HepG2 (cell line): ENCODE results near the gene ADIPOR1. TPM values are rescaled to one million over a fixed set of nuclear protein-coding genes. Genes with fewer than 3 reads are reported as not detected.

Experiments used
- ATAC-seq: fragments of 200-7000 bp; cut with Tn5 transposase; 3 replicates; pipeline ENCODE4 v1.9.1; 2020; ENCODE audit warnings: mild to moderate bottlenecking, moderate library complexity
- BruUV-seq: library from RNA; stranded (reverse); fragments of 400-500 nt; replicated peaks from 2 replicates; lab custom pipeline; 2021; lab: Mats Ljungman, UMichigan
- CTCF ChIA-PET: fragments of 300-600 bp; formaldehyde crosslinking; extraction: SDS; loops from one replicate; lab custom pipeline; 2021; ENCODE audit warnings: low total read pairs, inconsistent platforms, low intra/inter-chr PET ratio; lab: Yijun Ruan, JAX
- POLR2A ChIA-PET: fragments of 350-600 bp; sonication (Branson Sonifier 250); formaldehyde crosslinking; loops from one replicate; lab custom pipeline; 2020; ENCODE audit warnings: antibody characterized with exemption, inconsistent platforms; lab: Yijun Ruan, JAX
- DNase-seq: peaks from one replicate; pipeline ENCODE4 v3.0.0-alpha.2; 2015; ENCODE audit warnings: low spot score
- FAIRE-seq: peaks from 3 replicates; lab custom pipeline; 2011; peaks lifted over from hg19 to GRCh38; lab: Jason Lieb, UNC
- H2AFZ ChIP-seq: one replicate; pipeline ENCODE4 v1.6.1; 2011; ENCODE audit warnings: low read length, inconsistent platforms
- H3K27ac ChIP-seq: fragments of 300-600 bp; 3 replicates; pipeline ENCODE4 v1.8.0; 2011; ENCODE audit warnings: mixed run types, mild to moderate bottlenecking, mixed read lengths, low read length, inconsistent platforms; ENCODE audit not compliant: insufficient read depth; ENCODE audit errors: extremely low read length
- H3K27me3 ChIP-seq, 2 experiments: fragments of 200-600 bp in 1 of 2; 2 replicates in 1 of 2; 3 replicates in 1 of 2; pipeline versions ENCODE4 v1.6.0 to v1.8.0; 2011; ENCODE audit warnings: low read length in 2 of 2, mild to moderate bottlenecking in 2 of 2, moderate library complexity in 2 of 2, inconsistent platforms in 1 of 2; ENCODE audit not compliant: insufficient read depth in 2 of 2, control insufficient read depth in 1 of 2
- H3K36me3 ChIP-seq, 2 experiments: fragments of 200-600 bp in 1 of 2; replicated peaks in 1 of 2; 2 replicates in 1 of 2; 3 replicates in 1 of 2; pipeline versions ENCODE4 v1.5.1 to v1.8.0; 2011; ENCODE audit warnings: low read length in 2 of 2, inconsistent platforms in 1 of 2; ENCODE audit not compliant: insufficient read depth in 2 of 2, control insufficient read depth in 1 of 2
- H3K4me1 ChIP-seq: 2 replicates; pipeline ENCODE4 v1.5.1; 2012; ENCODE audit warnings: low read length, inconsistent platforms; ENCODE audit not compliant: insufficient read depth
- H3K4me2 ChIP-seq: 2 replicates; pipeline ENCODE4 v1.6.0; 2011; ENCODE audit warnings: low read depth, low read length, inconsistent platforms
- H3K4me3 ChIP-seq, 3 experiments: fragments of 200-600 bp in 1 of 3; sonication (generic), shearing (Covaris generic) in 1 of 3; replicated peaks in 1 of 3; 2 replicates each; pipeline ENCODE4 v1.5.1; 2011 to 2016; ENCODE audit warnings: low read length in 3 of 3, inconsistent platforms in 2 of 3, low read depth in 2 of 3, mild to moderate bottlenecking in 2 of 3, control low read depth in 1 of 3, mixed read lengths in 1 of 3; ENCODE audit not compliant: insufficient read depth in 1 of 3
- H3K79me2 ChIP-seq: one replicate; pipeline ENCODE4 v1.6.1; 2011; ENCODE audit warnings: low read length, inconsistent platforms; ENCODE audit not compliant: insufficient read depth
- H3K9ac ChIP-seq: 2 replicates; pipeline ENCODE4 v1.6.0; 2011; ENCODE audit warnings: mild to moderate bottlenecking, low read depth, low read length, inconsistent platforms; ENCODE audit not compliant: insufficient read depth
- H3K9me3 ChIP-seq: 2 replicates; pipeline ENCODE4 v1.5.1; 2012; ENCODE audit warnings: mild to moderate bottlenecking, low read length
- H4K20me1 ChIP-seq: 2 replicates; pipeline ENCODE4 v1.6.0; 2011; ENCODE audit warnings: inconsistent platforms, mild to moderate bottlenecking, low read length, moderate library complexity; ENCODE audit not compliant: insufficient read depth
- ARID5B ChIP-seq: IDR thresholded peaks from 2 replicates; pipeline ENCODE4 v1.4.0; 2020; ENCODE audit warnings: mild to moderate bottlenecking, missing genetic modification reagents
- MBNL3 ChIP-seq: fragments of 250-450 bp; sonication (Bioruptor Pico); conservative IDR thresholded peaks from 2 replicates; pipeline ENCODE4 v1.8.0; 2022; ENCODE audit warnings: mild to moderate bottlenecking, inconsistent platforms
- MTF2 ChIP-seq: sonication (generic); formaldehyde crosslinking; IDR thresholded peaks from 2 replicates; pipeline ENCODE4 v1.5.0; 2020; ENCODE audit warnings: missing genetic modification reagents, borderline replicate concordance
- PATZ1 ChIP-seq: sonication (generic); formaldehyde crosslinking; IDR thresholded peaks from 2 replicates; pipeline ENCODE4 v1.4.0; 2020; ENCODE audit warnings: missing genetic modification reagents
- RXRA ChIP-seq: sonication (generic); formaldehyde crosslinking; IDR thresholded peaks from 2 replicates; pipeline ENCODE4 v1.5.1; 2020; ENCODE audit warnings: missing genetic modification reagents
- ZKSCAN5 ChIP-seq: sonication (generic); formaldehyde crosslinking; IDR thresholded peaks from 2 replicates; pipeline ENCODE4 v1.5.1; 2020; ENCODE audit warnings: mild to moderate bottlenecking, missing genetic modification reagents
- ZNF441 ChIP-seq: sonication (generic); formaldehyde crosslinking; IDR thresholded peaks from 2 replicates; pipeline ENCODE4 v1.7.0; 2021; ENCODE audit warnings: missing genetic modification reagents, borderline replicate concordance
- ZNF609 ChIP-seq: sonication (generic); formaldehyde crosslinking; IDR thresholded peaks from 2 replicates; pipeline ENCODE4 v1.4.0; 2020; ENCODE audit warnings: mild to moderate bottlenecking, missing genetic modification reagents, borderline replicate concordance
- ZNF678 ChIP-seq: sonication (generic); formaldehyde crosslinking; IDR thresholded peaks from 2 replicates; pipeline ENCODE4 v1.4.0; 2020; ENCODE audit warnings: mild to moderate bottlenecking, missing genetic modification reagents
- WGBS: methylation state at CpG from one replicate; pipeline ENCODE4 v1.1.6; 2017; ENCODE audit warnings: low lambda C conversion rate; 5-methylcytosine and 5-hydroxymethylcytosine counted together
- in situ Hi-C: cut with HindIII; loops from 2 replicates; pipeline ENCODE4 v1.10.0; 2017; ENCODE audit warnings: low pct_unique_long_range_greater_than_20kb; ENCODE audit not compliant: extremely low pct_ligation_motif_present
- intact Hi-C: fragments of 100-400 bp; cut with micrococcal nuclease; formaldehyde crosslinking; loops from one replicate; pipeline ENCODE4 v1.10.0; 2022; ENCODE audit not compliant: unreplicated experiment
- polyA plus RNA-seq, 8 experiments: library from polyadenylated mRNA; depleted of rRNA in 3 of 8; stranded (reverse) in 7 of 8; unstranded in 1 of 8; fragments of >200 nt; fragmentation: Illumina TruSeq in 4 of 8; extraction: Trizol in 4 of 8; gene quantifications; 2 replicates each; pipeline versions ENCODE4 v1.2.1 to v1.2.3, GENCODE V29; 2011 to 2016; ENCODE audit warnings: low read depth in 4 of 8, missing spikeins in 1 of 8, mixed read lengths in 1 of 8; ENCODE audit not compliant: insufficient read depth in 1 of 8
- total RNA-seq, 5 experiments: library from RNA; depleted of rRNA; stranded (reverse); fragments of >200 nt; fragmentation: Illumina TruSeq; extraction: Trizol; gene quantifications; 2 replicates each; pipeline ENCODE4 v1.2.3, GENCODE V29; 2016; ENCODE audit warnings: low read depth in 1 of 5

ADIPOR1 gene
- total and polyA plus RNA-seq, 2 of the 13 experiments (the other 11 are each of a cell fraction or from before 2014, with no cell fraction given): 60.0 to 141 TPM

GRCh38 chr1:202958544-202959275 lies 598 bp upstream of the ADIPOR1 start (continued):
- TF ChIP-seq ZNF609 (peak; percentile 35; the same call in 1 of the 2 replicates), MTF2 (CRISPR knock-in tag) (peak; percentile 65; the same call in 1 of the 2 replicates)

DNA sequence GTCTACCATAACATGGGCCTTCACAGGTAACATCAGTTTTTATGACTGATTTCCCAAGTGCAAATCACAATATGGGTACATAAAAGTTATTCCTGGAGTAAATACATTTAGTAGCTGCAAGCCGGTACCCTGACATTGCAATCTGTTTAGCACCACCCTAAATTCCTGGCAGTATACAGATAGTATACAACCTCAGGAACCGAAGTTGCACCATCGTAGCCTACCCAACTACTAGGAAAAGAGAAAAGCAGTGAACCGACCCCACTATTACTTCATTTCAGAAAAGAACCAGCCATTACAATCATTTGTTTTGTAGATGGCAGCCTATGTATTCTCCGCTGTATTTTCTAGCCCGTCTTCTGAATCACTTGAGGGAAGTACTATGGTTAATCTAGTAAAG lies 1.1 kb downstream of the ADIPOR1 start:
- DNase-seq: no peak
- peaks cover 58% of the 10 kb centered on the region for H3K79me2 ChIP-seq
- POLR2A ChIA-PET: no interaction called here
- H4K20me1 ChIP-seq: peaks cover 7% of the 10 kb centered on the region
- no peaks in the 10 kb centered on the region for H3K9me3 ChIP-seq
- peaks cover 57% of the 10 kb centered on the region for H3K4me1 ChIP-seq
- H3K4me2 ChIP-seq: peak overlapping the region; percentile 82
- no peaks in the 10 kb centered on the region; a peak in 1 of 5 replicates for H3K27me3 ChIP-seq
- 12% methylated on average over 6 of the region's 6 CpGs for WGBS
- FAIRE-seq: no peak
- no peak overlapping the region for H2AFZ ChIP-seq
- peaks cover 0 to 1% of the 10 kb centered on the region in 2 experiments; a peak in 1 of 5 replicates for H3K36me3 ChIP-seq
- BruUV-seq: TSS peak; percentile 58
- no peak for ATAC-seq
- intact Hi-C loops (loop anchor here (1.0 to 10.0 kb wide), 2 partner anchors 31 to 72 kb away; partner anchors contain the start of gene RABIF), in situ Hi-C loops (no loop called here)
- CTCF ChIA-PET: no interaction called here
- H3K27ac ChIP-seq: no peak overlapping the region
- H3K9ac ChIP-seq: peak overlapping the region; percentile 95
- peak overlapping the region; percentile 84 to 96 (median 84) for H3K4me3 ChIP-seq
- TF ChIP-seq RXRA (no peak), ZKSCAN5 (CRISPR knock-in tag) (no peak), ZNF441 (no peak), ZNF678 (CRISPR knock-in tag) (no peak), ARID5B (CRISPR knock-in tag) (no peak), PATZ1 (CRISPR knock-in tag) (no peak), MBNL3 (CRISPR knock-in tag) (no peak)
